PFSK-1 (cell line): Measurements from ENCODE around the gene EPG5.

Experiments
- FOXP2 ChIP-seq: optimal IDR thresholded peaks from 2 replicates; pipeline ENCODE3; 2011; ENCODE audit warnings: borderline replicate concordance, control low read depth, inconsistent platforms; ENCODE audit not compliant: insufficient read depth; ENCODE audit errors: extremely low read length, extremely low read depth
- POLR2AphosphoS5 ChIP-seq: IDR thresholded peaks from 2 replicates; pipeline ENCODE4 v1.6.1; 2012; ENCODE audit warnings: low read depth, mild to moderate bottlenecking, control low read depth, low read length, moderate library complexity
- SIN3A ChIP-seq: IDR thresholded peaks from 2 replicates; pipeline ENCODE4 v1.6.1; 2012; ENCODE audit warnings: mild to moderate bottlenecking, low read length, moderate library complexity, borderline replicate concordance; ENCODE audit not compliant: insufficient read depth
- TAF1 ChIP-seq: IDR thresholded peaks from 2 replicates; pipeline ENCODE4 v1.6.1; 2012; ENCODE audit warnings: low read length, control low read depth, borderline replicate concordance; ENCODE audit not compliant: insufficient read depth
- TF ChIP-seq, protein P1 (sequence below), 2 experiments: IDR thresholded peaks; 2 replicates each; pipeline versions ENCODE4 v1.6.1 to v1.8.0; 2011 to 2012; ENCODE audit warnings: low read depth in 2 of 2, low read length in 2 of 2, control low read depth in 1 of 2, inconsistent platforms in 1 of 2, mild to moderate bottlenecking in 1 of 2, moderate library complexity in 1 of 2; ENCODE audit not compliant: insufficient read depth in 1 of 2

The EPG5 gene

GRCh38 chr18:45896991-45897390 is 70.1 kb downstream of the EPG5 start:
- no peak for TF ChIP-seq FOXP2
- no peak for TF ChIP-seq TAF1
- no peak for TF ChIP-seq POLR2AphosphoS5
- no peak for TF ChIP-seq SIN3A
- TF ChIP-seq, protein P1, sequence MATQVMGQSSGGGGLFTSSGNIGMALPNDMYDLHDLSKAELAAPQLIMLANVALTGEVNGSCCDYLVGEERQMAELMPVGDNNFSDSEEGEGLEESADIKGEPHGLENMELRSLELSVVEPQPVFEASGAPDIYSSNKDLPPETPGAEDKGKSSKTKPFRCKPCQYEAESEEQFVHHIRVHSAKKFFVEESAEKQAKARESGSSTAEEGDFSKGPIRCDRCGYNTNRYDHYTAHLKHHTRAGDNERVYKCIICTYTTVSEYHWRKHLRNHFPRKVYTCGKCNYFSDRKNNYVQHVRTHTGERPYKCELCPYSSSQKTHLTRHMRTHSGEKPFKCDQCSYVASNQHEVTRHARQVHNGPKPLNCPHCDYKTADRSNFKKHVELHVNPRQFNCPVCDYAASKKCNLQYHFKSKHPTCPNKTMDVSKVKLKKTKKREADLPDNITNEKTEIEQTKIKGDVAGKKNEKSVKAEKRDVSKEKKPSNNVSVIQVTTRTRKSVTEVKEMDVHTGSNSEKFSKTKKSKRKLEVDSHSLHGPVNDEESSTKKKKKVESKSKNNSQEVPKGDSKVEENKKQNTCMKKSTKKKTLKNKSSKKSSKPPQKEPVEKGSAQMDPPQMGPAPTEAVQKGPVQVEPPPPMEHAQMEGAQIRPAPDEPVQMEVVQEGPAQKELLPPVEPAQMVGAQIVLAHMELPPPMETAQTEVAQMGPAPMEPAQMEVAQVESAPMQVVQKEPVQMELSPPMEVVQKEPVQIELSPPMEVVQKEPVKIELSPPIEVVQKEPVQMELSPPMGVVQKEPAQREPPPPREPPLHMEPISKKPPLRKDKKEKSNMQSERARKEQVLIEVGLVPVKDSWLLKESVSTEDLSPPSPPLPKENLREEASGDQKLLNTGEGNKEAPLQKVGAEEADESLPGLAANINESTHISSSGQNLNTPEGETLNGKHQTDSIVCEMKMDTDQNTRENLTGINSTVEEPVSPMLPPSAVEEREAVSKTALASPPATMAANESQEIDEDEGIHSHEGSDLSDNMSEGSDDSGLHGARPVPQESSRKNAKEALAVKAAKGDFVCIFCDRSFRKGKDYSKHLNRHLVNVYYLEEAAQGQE (IDR thresholded peaks at IDR 0.05; ENCODE audit: insufficient read depth in 1 of 2, low read depth in 2 of 2, low read length in 2 of 2): no peak

GRCh38 chr18:45896452-45896851 is 70.7 kb downstream of the EPG5 start:
- TF ChIP-seq FOXP2: no peak
- TF ChIP-seq, protein P1 (IDR thresholded peaks at IDR 0.05; ENCODE audit: insufficient read depth in 1 of 2, low read depth in 2 of 2, low read length in 2 of 2): no peak
- no peak for TF ChIP-seq SIN3A
- no peak for TF ChIP-seq TAF1
- no peak for TF ChIP-seq POLR2AphosphoS5

DNA sequence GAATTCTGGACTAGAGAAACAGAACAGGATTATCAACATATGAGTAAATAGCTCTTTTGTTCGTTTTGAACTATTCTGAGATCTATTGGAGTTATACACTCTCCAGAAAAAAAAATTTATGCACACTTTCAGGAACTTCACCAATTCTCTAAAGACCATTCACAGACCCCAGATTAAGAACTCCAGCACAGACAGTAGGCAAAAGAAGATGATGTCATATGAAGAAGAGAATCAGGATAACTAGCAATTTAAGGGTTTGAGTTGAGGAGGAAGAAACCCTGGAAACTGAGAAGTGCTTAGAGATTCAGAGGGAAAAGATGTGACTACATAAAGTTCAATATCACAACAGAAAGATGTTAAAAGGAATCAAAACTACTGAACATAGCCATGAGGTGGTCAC is 71.8 kb downstream of the EPG5 start:
- no peak for TF ChIP-seq TAF1
- TF ChIP-seq POLR2AphosphoS5: no peak
- TF ChIP-seq, protein P1 (IDR thresholded peaks at IDR 0.05; ENCODE audit: insufficient read depth in 1 of 2, low read depth in 2 of 2, low read length in 2 of 2): no peak
- TF ChIP-seq FOXP2: no peak
- no peak for TF ChIP-seq SIN3A

DNA sequence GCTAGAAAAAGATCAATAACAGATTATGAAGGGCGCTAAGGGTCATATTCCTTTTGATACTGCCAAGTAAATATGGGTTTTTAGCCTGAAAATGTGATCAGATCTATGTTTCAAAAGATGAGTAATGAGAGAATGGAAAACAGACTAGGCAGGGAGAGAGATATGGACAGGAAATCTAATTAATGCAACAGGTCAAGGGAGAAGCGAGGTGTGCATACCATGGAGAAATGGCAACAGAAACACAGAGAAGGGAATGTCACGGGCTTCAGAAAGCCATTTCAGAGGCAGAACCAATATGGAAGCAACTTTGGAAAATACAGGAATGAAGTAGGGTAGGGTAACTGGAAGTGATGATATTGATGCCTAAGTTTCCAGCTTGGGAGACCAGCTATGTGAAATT is 72.3 kb downstream of the EPG5 start:
- TF ChIP-seq TAF1: no peak
- TF ChIP-seq SIN3A: no peak
- TF ChIP-seq POLR2AphosphoS5: no peak
- TF ChIP-seq FOXP2: no peak
- TF ChIP-seq, protein P1 (IDR thresholded peaks at IDR 0.05; ENCODE audit: insufficient read depth in 1 of 2, low read depth in 2 of 2, low read length in 2 of 2): no peak

GRCh38 chr18:45891806-45892205 is 75.3 kb downstream of the EPG5 start:
- TF ChIP-seq FOXP2 (no peak), TAF1 (no peak), POLR2AphosphoS5 (no peak), SIN3A (no peak)
- TF ChIP-seq, protein P1 (IDR thresholded peaks at IDR 0.05; ENCODE audit: insufficient read depth in 1 of 2, low read depth in 2 of 2, low read length in 2 of 2): no peak
